Mucosa of descending colon (tissue), 3 donors: ENCODE results near the gene MAP6. TPM values are rescaled to one million over a fixed set of nuclear protein-coding genes. Genes with fewer than 3 reads are reported as not detected.

Source experiments
- ATAC-seq: fragments of 200-7000 bp; cut with Tn5 transposase; one replicate; pipeline ENCODE4 v1.9.1; 2020; ENCODE audit warnings: mild to moderate bottlenecking, moderate library complexity
- DNase-seq, 3 donors: peaks; one replicate each; pipeline ENCODE4 v3.0.0-alpha.2; 2020
- H3K36me3 ChIP-seq: fragments of 200-600 bp; one replicate; pipeline ENCODE4 v1.8.0; 2021; ENCODE audit warnings: low read depth, mild to moderate bottlenecking
- H3K4me1 ChIP-seq: fragments of 200-600 bp; one replicate; pipeline ENCODE4 v1.8.0; 2021; ENCODE audit warnings: low read depth, mild to moderate bottlenecking
- H3K4me3 ChIP-seq: fragments of 200-600 bp; one replicate; pipeline ENCODE4 v1.8.0; 2021; ENCODE audit warnings: mild to moderate bottlenecking
- H3K9me3 ChIP-seq: fragments of 200-600 bp; one replicate; pipeline ENCODE4 v1.8.0; 2021; ENCODE audit warnings: mild to moderate bottlenecking
- CTCF ChIP-seq: fragments of 200-600 bp; IDR thresholded peaks from one replicate; pipeline ENCODE4 v1.8.0; 2022; ENCODE audit warnings: antibody characterized with exemption, mild to moderate bottlenecking
- intact Hi-C, 2 donors: fragments of 100-400 bp; cut with DNase I in 1 of 2; cut with micrococcal nuclease in 1 of 2; formaldehyde crosslinking; loops; one replicate each; pipeline versions ENCODE4 v1.11.0 to v1.11.1; 2022; cut with DNase I, micrococcal nuclease
- total RNA-seq, 3 donors: library from RNA; stranded (reverse); fragmentation: NEBNext Ultra II Directional in 2 of 3; extraction: Animal tissue kit (Norgen Biotek cat#: 25700) in 2 of 3; gene quantifications; one replicate each; pipeline versions ENCODE4 v1.2.1 to v1.2.4, GENCODE V29; 2021 to 2023
- donor health status: DM: no; HTN: no; CAD: no; lungs with moderate emphysema.
- donor health status: DM: no; HTN: no; CAD: no.
- donor health status: DM: no; HTN: yes; CAD: no.

The MAP6 gene
- total RNA-seq, 3 donors from 2014 or later = 0.84 to 17.7 (median 1.9) TPM

GRCh38 chr11:75582895-75583717 lies 85.7 kb downstream of the MAP6 start:
- DNase-seq (peak; percentile 46 to 77 (median 61)), ATAC-seq (peak; percentile 93)
- Histone ChIP-seq H3K4me1 (peaks cover 3% of the 10 kb centered on the region), H3K9me3 (no peaks in the 10 kb centered on the region), H3K36me3 (no peaks in the 10 kb centered on the region), H3K4me3 (no peak overlapping the region)
- no peak for TF ChIP-seq CTCF
- intact Hi-C loops = no loop called here

- intact Hi-C loops = no loop called here
- no peak overlapping the region for H3K4me3 ChIP-seq
- DNase-seq (no peak), ATAC-seq (no peak)
- H3K36me3 ChIP-seq = no peaks in the 10 kb centered on the region
- H3K9me3 ChIP-seq = no peaks in the 10 kb centered on the region
- no peak for TF ChIP-seq CTCF
- H3K4me1 ChIP-seq = peaks cover 3% of the 10 kb centered on the region
Measured at GRCh38 chr11:75582506-75582894, 86.3 kb downstream of the MAP6 start.

GRCh38 chr11:75579841-75580240 lies 89.0 kb downstream of the MAP6 start:
- peaks cover 10% of the 10 kb centered on the region for H3K4me1 ChIP-seq
- H3K4me3 ChIP-seq = no peak overlapping the region
- ATAC-seq = no peak
- intact Hi-C loops = no loop called here
- no peaks in the 10 kb centered on the region for H3K36me3 ChIP-seq
- no peak for DNase-seq
- no peaks in the 10 kb centered on the region for H3K9me3 ChIP-seq
- no peak for TF ChIP-seq CTCF

- Histone ChIP-seq H3K9me3 (no peaks in the 10 kb centered on the region), H3K4me1 (peaks cover 10% of the 10 kb centered on the region), H3K36me3 (no peaks in the 10 kb centered on the region), H3K4me3 (no peak overlapping the region)
- DNase-seq = no peak
- intact Hi-C loops = no loop called here
- no peak for TF ChIP-seq CTCF
- no peak for ATAC-seq
Measured at GRCh38 chr11:75578977-75579376, 89.9 kb downstream of the MAP6 start.

- DNase-seq = peak in 2 of 3 donors; percentile 68 to 80
- intact Hi-C loops = no loop called here
- H3K9me3 ChIP-seq = no peaks in the 10 kb centered on the region
Measured at GRCh38 chr11:75577207-75577606, 91.6 kb downstream of the MAP6 start.

More at GRCh38 chr11:75577207-75577606, 91.6 kb downstream of the MAP6 start:
- peaks cover 6% of the 10 kb centered on the region for H3K4me1 ChIP-seq
- TF ChIP-seq CTCF = no peak
- H3K36me3 ChIP-seq = no peaks in the 10 kb centered on the region
- ATAC-seq = peak; percentile 67
- H3K4me3 ChIP-seq = no peak overlapping the region
